ENCODE results near the gene KLK4. TPM values are rescaled to one million over a fixed set of nuclear protein-coding genes. Genes with fewer than 3 reads are reported as not detected.

The KLK4 gene
- total and polyA plus RNA-seq, 8 donors = not detected

Other genes starting within 250 kb of the KLK4 start
- 1 to 10 TPM in 1 of 5 donors, not detected in 4; 1.5 TPM for gene SHANK1, start 191.6 kb downstream of the KLK4 start, total RNA-seq
- gene SHANK1, start 191.6 kb downstream of the KLK4 start, polyA plus RNA-seq = 1 to 10 TPM in 1 of 3 donors, under 1 TPM in 2; 0.15 to 1.2 (median 0.15) TPM
- gene CLEC11A, start 188.0 kb downstream of the KLK4 start, total RNA-seq = 10 to 100 TPM in 2 of 5 donors, 1 to 10 TPM in 1, under 1 TPM in 1, not detected in 1; 0.89 to 33.9 (median 12.2) TPM
- gene CLEC11A, start 188.0 kb downstream of the KLK4 start, polyA plus RNA-seq = 1 to 10 TPM; 4.3 to 7.0 (median 6.9) TPM
- gene GPR32, start 140.9 kb downstream of the KLK4 start, total RNA-seq = not detected
- not detected for gene GPR32, start 140.9 kb downstream of the KLK4 start, polyA plus RNA-seq
- gene ACP4, start 121.0 kb downstream of the KLK4 start, total RNA-seq = not detected
- gene ACP4, start 121.0 kb downstream of the KLK4 start, polyA plus RNA-seq = not detected
- 10 to 100 TPM in 1 of 5 donors, 1 to 10 TPM in 1, not detected in 3; 4.1 to 55.0 TPM for gene KLK1, start 87.6 kb downstream of the KLK4 start, total RNA-seq
- gene KLK1, start 87.6 kb downstream of the KLK4 start, polyA plus RNA-seq = 10 to 100 TPM in 1 of 3 donors, 1 to 10 TPM in 2; 6.0 to 12.8 (median 6.9) TPM
- gene KLK15, start 77.8 kb downstream of the KLK4 start, total RNA-seq = not detected
- gene KLK15, start 77.8 kb downstream of the KLK4 start, polyA plus RNA-seq = not detected
- gene KLK3, start 56.5 kb downstream of the KLK4 start, total RNA-seq = 100 to 1,000 TPM in 1 of 5 donors, 10 to 100 TPM in 1, not detected in 3; 46.9 to 134 TPM
- not detected for gene KLK3, start 56.5 kb downstream of the KLK4 start, polyA plus RNA-seq
- 10 to 100 TPM in 1 of 5 donors, not detected in 4; 94.6 TPM for gene KLK2, start 38.0 kb downstream of the KLK4 start, total RNA-seq
- not detected for gene KLK2, start 38.0 kb downstream of the KLK4 start, polyA plus RNA-seq
- not detected for gene KLK5, start 41.6 kb upstream of the KLK4 start, total RNA-seq
- gene KLK5, start 41.6 kb upstream of the KLK4 start, polyA plus RNA-seq = 10 to 100 TPM in 1 of 3 donors, not detected in 2; 10.4 TPM
- not detected for gene KLK6, start 58.2 kb upstream of the KLK4 start, total RNA-seq
- 1 to 10 TPM in 1 of 3 donors, not detected in 2; 4.5 TPM for gene KLK6, start 58.2 kb upstream of the KLK4 start, polyA plus RNA-seq
- not detected for gene KLK7, start 72.5 kb upstream of the KLK4 start, total RNA-seq
- gene KLK7, start 72.5 kb upstream of the KLK4 start, polyA plus RNA-seq = 1 to 10 TPM in 1 of 3 donors, not detected in 2; 7.8 TPM
- not detected for gene KLK8, start 90.2 kb upstream of the KLK4 start, total RNA-seq
- gene KLK8, start 90.2 kb upstream of the KLK4 start, polyA plus RNA-seq = 100 to 1,000 TPM in 1 of 3 donors, not detected in 2; 116 TPM
- 1 to 10 TPM in 1 of 5 donors, not detected in 4; 1.3 TPM for gene KLK10, start 108.3 kb upstream of the KLK4 start, total RNA-seq
- 10 to 100 TPM in 1 of 3 donors, 1 to 10 TPM in 2; 2.1 to 62.7 (median 3.8) TPM for gene KLK10, start 108.3 kb upstream of the KLK4 start, polyA plus RNA-seq
- gene KLK11, start 115.2 kb upstream of the KLK4 start, total RNA-seq = 100 to 1,000 TPM in 1 of 5 donors, 10 to 100 TPM in 2, 1 to 10 TPM in 1, not detected in 1; 1.8 to 128 (median 26.0) TPM
- gene KLK11, start 115.2 kb upstream of the KLK4 start, polyA plus RNA-seq = 100 to 1,000 TPM in 1 of 3 donors, 10 to 100 TPM in 2; 34.1 to 152 (median 71.8) TPM
- not detected for gene KLK12, start 123.6 kb upstream of the KLK4 start, total RNA-seq
- gene KLK12, start 123.6 kb upstream of the KLK4 start, polyA plus RNA-seq = 10 to 100 TPM in 1 of 3 donors, 1 to 10 TPM in 1, not detected in 1; 2.0 to 26.5 TPM
- gene KLK13, start 153.7 kb upstream of the KLK4 start, total RNA-seq = 1 to 10 TPM in 1 of 5 donors, not detected in 4; 10.0 TPM
- 10 to 100 TPM in 1 of 3 donors, 1 to 10 TPM in 2; 3.2 to 82.1 (median 9.5) TPM for gene KLK13, start 153.7 kb upstream of the KLK4 start, polyA plus RNA-seq
- gene KLK14, start 171.5 kb upstream of the KLK4 start, total RNA-seq = not detected
- gene KLK14, start 171.5 kb upstream of the KLK4 start, polyA plus RNA-seq = under 1 TPM in 2 of 3 donors, not detected in 1; 0.31 to 0.35 TPM
- gene CTU1, start 197.0 kb upstream of the KLK4 start, total RNA-seq = 10 to 100 TPM in 2 of 5 donors, 1 to 10 TPM in 2, under 1 TPM in 1; 0.58 to 47.3 (median 7.4) TPM
- gene CTU1, start 197.0 kb upstream of the KLK4 start, polyA plus RNA-seq = 1 to 10 TPM; 2.4 to 5.3 (median 2.8) TPM
- gene SIGLEC9, start 213.5 kb upstream of the KLK4 start, total RNA-seq = 10 to 100 TPM in 1 of 5 donors, 1 to 10 TPM in 3, not detected in 1; 1.1 to 13.9 (median 1.9) TPM
- gene SIGLEC9, start 213.5 kb upstream of the KLK4 start, polyA plus RNA-seq = 1 to 10 TPM in 1 of 3 donors, under 1 TPM in 2; 0.61 to 3.6 (median 0.80) TPM
- gene SIGLEC7, start 230.9 kb upstream of the KLK4 start, total RNA-seq = 1 to 10 TPM in 1 of 5 donors, under 1 TPM in 1, not detected in 3; 0.18 to 1.3 TPM
- 1 to 10 TPM in 1 of 3 donors, under 1 TPM in 1, not detected in 1; 0.50 to 1.8 TPM for gene SIGLEC7, start 230.9 kb upstream of the KLK4 start, polyA plus RNA-seq